Measurements from ENCODE around the gene FARP1.

FARP1 gene

DNA sequence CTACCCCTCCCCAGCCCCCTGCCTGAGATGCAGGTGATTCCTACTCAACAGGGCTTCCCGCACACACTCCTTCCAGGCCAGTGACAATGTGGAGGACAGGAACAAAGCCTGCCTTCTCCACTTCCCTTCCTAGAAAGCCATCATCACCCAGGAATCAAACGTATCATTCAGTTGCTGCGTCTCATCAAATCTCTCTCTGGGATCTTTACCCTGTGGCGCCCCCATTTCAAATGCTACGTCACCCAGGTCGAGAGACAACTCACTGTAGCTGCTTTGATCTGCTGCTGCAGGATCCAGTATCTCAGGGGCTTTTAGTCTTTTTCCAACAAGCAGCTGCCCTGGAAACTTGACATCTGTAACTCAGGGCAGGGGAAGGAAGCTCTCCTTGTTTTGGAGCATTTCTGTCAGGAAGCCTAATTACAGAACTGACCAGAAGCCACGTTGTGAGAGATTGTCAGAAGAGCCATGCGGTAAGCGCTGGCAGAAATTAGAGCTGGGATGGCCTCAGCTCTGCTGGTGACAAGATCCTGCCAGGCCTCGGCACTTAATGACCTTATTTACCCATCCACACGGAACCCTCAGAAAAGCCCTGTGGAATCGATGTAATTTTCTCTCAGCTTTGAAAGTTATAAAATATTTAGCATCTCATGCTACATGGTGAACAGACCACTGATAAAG lies 293.5 kb downstream of the FARP1 start:
- DNase-seq: no peak

- no peak for DNase-seq
Measured at GRCh38 chr13:98438246-98439125, 295.6 kb downstream of the FARP1 start.

DNA sequence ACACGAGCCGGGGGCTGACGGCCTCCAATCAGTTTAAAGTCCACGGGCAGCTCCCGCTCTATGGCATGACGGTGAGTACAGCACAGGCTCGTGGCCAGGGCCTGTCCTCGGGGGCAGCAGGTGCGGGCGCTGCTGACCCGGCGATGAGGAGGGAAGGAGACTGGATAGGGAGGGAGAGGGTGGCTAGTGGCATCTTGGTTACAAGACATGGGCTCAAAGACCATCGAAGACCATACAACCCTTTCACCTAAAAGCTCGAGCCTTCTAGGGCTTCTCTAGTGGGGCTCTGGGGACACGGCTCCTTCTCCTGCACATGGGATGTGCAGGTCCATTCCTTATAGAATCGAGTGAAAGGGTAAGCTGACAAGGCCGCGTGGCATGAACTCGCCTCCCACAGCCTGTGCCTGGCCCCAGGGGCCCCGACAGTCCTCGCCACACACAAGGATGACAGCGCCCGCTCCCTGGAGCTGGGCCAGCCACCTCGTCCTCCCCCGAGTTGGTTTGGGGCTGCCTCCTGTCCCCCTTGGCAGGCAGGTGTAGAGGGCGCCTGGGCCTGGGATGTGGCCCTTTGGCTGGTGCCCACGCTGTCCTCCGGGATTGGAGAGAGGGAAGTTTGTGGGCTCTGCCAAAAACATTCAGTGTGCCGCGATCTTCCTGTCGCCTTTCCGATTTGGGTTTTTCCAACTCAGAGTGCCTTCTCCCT lies 296.4 kb downstream of the FARP1 start:
- no peak for DNase-seq

DNA sequence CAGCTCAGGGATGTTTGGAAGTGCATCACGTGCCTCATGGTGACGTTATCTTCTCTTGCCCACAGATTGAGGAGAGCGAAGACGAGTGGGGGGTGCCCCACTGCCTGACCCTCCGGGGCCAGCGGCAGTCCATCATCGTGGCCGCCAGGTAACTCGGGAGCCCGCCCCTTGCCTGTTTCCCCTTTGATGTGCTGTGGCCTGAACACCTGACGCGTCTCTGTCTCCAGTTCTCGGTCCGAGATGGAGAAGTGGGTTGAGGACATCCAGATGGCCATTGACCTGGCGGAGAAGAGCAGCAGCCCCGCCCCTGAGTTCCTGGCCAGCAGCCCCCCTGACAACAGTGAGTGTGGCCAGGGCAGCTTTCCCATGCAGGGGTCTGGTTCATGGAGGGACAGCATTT lies 297.0 kb downstream of the FARP1 start:
- no peak for DNase-seq

DNA sequence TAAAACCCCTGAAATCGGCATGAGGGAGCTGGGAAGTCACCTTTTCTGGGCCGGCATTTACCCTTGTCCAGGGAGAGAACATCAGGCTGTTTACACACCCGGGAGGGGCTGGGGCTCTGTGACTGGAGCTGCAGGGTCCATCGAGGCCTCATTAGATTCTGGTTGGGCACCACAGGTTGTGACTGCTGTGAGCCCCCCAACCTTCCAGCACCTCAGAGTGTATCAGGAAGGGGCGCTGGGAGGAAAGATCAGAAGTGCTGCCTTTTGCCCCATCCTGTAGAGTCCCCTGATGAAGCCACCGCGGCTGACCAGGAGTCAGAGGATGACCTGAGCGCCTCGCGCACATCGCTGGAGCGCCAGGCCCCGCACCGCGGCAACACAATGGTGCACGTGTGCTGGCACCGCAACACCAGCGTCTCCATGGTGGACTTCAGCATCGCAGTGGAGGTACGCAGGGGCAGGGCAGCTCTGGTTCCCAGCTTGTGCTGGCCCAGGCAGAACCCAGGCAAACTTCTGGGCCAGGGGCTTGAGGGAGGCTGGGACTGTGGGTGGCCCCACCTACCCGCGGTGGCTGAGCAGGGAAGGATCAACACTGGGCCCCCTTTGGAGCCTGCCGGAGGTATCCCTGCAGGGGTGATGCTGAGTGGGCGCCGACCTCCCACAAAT lies 297.6 kb downstream of the FARP1 start:
- no peak for DNase-seq

GRCh38 chr13:98441056-98441676 lies 298.3 kb downstream of the FARP1 start:
- no peak for DNase-seq

DNA sequence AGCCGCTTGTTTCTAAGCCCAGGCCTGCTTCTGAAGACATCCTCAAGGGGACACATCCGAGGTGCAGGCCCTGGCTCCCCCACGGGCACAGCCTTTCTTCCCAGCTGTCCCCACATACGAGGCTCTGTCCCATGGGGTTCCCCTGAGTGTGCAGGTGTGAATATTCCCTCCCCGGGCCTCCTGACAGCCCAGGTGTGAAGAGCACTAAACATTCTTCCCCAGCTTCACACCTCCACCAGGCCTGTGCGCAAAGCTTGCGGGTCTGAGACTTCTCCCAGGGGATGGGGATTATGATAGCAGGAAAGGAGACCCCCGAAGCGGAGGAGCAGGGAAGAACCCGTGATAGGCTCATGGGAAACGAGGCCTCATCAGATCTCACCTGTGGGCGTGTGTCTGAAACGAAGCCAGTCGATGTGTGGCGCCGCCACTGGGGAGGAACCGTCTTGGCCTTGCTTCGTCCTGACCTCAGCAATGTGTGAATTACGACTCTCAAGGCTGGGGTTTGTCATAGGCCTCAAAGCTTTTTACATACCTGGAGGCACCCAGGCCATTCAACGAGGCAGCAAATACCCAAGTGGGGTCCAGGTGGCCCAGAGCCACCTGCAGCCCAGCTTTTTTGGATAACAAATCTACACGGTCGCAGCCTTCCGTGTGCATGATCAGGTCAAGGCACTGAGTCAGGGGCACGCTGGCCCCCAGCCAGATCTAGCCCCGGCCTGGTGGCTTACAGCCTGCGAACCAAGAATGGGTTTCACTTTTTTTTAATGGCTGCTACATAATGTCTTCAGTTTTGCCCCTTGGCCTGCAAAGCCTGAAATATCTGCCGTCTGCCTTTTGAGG lies 299.7 kb downstream of the FARP1 start:
- DNase-seq: no peak

- peak; percentile 76 for DNase-seq
Measured at GRCh38 chr13:98443329-98443728, 300.4 kb downstream of the FARP1 start.

DNA sequence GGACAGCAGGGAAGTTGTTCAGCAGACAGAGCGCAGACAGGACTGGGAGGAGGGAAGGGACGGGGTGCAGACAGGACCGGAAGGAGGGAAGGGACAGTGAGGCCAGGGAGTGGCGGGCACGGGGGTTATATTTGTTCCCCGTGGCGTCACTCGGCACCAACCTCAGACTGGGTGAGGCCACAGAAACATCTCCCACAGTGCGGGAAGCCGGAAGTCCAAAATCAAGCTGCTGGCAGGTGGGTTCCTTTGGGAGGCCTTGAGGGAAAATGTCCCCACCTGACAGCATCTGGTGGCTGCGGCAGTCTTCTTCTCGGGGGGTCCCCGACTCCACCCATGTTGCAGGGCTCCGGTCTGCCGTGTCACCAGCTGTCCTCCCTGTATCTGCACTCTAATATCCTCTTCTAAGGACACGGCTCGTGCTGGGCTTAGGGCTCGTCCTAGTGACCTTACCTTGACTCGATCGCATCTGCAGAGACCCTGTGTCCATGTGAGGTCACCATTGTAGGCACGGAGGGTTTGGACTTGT lies 301.0 kb downstream of the FARP1 start:
- no peak for DNase-seq

GRCh38 chr13:98444381-98444780 lies 301.5 kb downstream of the FARP1 start:
- no peak for DNase-seq

DNA sequence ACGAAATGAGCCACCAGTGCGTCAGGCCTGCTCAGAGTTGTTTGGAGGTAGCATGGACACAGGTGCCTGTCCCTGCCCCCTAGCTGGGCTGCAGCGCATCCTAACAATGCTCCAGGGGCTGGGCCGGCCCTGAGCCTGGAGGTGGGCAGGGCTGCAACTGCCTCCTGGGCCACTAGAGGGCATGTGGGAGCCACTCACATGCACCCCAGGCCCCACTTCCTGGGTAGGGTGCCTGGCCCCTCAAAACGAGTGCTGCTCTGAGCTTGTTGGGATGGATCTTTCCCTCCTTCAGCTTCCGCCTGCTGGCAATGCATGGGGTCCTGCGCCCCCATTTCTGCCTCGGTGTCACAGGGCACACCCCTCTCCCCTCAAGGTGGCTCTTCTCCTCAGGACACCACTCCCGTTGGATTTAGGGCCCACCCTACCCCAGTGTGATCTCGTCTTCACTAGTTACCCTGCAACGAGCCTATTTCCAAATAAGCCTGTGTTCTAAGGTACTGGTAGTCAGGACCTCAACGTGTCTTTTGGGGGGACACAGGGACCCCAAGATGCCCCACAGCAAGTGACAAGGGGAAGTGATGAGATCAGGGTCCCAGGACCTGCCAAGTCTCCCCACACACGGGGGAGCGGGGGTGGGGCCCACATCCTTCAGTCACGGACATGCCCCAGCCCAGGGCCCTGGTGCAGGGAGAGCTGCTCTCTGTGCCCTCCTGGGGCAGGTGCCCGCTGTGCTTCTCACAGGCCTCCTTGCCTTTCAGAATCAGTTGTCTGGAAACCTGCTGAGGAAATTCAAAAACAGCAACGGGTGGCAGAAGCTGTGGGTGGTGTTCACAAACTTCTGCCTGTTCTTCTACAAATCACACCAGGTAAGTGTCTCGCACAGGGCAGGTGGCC lies 302.7 kb downstream of the FARP1 start:
- peak; percentile 52 for DNase-seq

GRCh38 chr13:98446234-98446621 lies 303.3 kb downstream of the FARP1 start:
- no peak for DNase-seq

- no peak for DNase-seq
Measured at GRCh38 chr13:98447130-98447529, 304.2 kb downstream of the FARP1 start.

DNA sequence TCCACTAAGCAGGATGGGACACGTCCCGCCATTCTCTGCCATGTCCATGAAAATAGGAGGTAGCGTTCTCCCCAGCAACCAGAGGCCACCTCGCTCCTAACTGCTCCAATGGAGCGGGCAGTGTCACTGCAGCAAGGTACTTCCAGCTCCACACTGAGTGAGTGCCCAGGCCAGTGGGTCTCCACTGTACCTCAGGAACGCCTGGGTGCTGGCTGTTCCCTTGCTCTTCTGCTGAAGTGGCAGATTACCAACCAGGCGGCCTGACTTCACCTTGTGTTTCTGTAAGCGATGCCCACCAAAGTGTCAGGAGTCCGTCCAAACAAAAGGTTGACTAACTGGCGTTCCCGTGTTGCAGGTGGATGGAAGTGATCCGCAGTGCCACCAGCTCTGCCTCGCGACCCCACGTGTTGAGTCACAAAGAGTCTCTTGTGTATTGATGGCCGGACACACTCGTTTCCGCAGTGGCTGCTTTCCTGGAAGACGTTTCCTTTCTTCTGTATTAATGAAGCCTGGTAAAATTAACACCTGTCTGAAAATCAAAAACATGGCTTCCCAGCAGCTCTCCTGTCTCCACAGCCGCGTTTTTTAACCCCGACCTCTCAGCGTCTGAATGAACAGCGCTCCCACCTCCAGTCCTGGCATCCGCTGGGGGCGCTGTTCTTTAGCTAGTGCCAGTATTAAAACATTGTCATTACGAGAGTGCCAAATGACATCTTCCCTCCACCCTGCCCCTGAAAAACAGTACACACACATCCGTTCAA lies 305.2 kb downstream of the FARP1 start:
- no peak for DNase-seq

DNA sequence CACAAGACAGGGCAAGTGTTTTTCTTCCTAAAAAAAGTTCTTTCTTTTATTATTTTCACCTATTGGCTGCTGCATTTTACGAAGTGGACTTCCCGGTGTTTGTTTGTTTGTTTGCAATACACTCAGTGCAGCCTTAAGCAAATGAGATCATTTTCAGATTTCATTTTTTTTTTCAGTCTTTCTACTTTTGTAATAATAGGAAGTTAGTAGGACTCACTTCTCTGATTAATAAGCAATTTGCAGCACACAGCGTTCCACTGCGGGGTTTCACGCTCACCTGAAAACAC lies 305.7 kb downstream of the FARP1 start:
- DNase-seq: no peak

DNA sequence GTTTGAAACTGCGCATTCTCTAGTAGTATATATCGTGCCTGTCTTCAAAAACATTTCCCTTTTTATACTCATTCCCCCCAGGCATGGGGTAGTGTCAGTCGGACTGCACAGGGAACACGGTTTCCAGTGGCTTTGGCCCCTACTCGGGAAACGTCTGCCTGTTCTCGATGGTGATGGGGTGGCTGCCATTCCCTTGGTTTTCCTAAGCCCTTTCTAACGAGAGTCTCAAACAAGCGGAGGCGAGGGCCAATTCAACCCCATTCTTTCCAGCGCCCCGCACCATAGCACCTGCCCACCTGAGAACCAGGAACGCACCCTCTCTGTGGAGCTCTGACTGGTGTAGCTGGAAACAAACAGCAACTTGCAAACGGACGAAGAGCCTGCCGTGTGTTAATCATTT lies 306.4 kb downstream of the FARP1 start:
- no peak for DNase-seq

DNA sequence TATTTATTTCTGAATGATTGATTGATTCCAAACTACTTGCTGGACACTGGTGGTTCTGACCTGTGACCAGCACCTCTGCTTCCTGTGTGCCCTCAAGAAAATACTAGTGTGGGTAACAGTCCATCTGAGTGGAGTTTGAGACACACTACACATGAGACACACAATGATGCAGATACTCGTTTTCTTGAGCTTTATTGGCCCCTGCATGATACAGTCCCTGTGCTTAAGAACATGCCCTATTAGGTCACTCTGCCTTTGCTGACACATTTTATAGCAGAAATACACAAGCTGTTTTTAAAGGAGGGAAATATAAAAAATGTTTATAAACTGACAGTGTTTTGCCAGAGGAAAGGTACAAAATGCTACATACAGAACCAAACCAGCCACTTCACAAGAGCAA lies 307.1 kb downstream of the FARP1 start:
- DNase-seq: no peak

DNA sequence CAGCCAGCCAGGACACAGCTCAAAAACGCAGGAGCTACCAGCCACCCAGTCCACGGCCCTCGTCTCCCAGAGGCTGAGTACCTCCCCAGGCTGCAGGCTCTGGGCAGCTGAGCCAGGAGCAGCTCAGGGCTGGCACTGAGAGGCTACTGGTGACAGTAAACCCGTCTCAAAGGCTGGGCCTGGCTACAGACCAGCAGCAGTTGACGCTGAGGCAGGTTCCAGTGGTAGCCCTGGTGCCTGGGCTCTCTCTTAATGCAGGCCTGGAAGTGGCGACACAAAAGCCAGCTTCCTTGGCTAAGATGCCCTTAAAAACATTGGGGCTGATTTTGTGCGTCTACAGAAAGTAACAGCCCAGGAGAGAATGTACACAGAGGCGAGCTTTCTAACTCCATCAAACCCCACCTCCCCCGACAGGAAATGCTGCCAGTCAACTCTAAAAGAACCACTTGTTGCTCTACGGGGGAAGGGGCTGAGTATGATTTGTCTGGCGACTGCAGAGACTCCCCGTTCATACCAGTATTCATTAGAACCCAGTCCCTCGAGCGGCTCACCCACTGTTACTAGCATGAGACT lies 307.7 kb downstream of the FARP1 start:
- DNase-seq: no peak

- no peak for DNase-seq
Measured at GRCh38 chr13:98451676-98452470, 309.0 kb downstream of the FARP1 start.

All from NCI-H226 (cell line).